ENCODE results near the gene FAM3C.

DNA sequence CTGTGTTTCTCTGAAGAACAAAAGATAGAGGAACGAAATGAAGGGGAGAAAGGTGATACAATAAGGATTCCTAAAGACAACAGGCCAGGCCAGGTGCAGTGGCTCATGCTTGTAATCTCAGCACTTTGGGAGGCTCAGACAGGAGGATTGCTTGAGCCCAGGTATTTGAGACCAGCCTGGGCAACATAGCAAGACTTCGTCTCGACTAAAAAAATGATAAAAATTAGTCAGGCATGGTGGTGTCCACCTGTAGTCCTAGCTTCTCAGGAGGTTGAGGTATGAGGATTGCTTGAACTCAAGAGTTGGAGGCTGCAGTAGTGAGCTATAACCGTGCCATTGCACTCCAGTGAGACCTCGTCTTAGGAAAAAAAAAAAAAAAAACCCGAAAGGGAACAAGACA lies 41.4 kb upstream of the FAM3C start:
- TF ChIP-seq POLR2A (IDR thresholded peaks at IDR 0.05) = no peak
- TF ChIP-seq POLR2AphosphoS5 (IDR thresholded peaks at IDR 0.05) = no peak

Measured in gastroesophageal sphincter (tissue), 2 donors.